ENCODE data around the gene MMP25.

MMP25 gene

DNA sequence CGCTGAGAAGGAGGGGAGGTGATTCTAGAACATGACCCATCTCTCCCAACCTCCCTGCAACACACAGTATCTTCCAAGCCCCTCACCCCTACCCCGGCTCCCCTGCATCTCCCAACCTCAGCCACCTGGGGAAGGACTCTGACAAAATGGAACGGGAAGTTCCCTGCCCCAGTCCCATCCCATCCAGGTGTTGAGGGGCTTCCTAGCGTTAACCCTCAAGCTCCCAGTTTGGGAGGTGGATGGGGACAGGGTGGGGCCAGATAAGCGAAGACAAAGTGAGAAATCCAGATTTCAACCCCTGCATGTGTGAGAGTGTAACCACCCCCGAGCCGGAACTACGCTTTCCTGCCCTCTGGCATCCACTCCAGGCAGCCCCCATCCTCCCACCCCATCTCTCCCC, 50.9 kb downstream of the MMP25 start:
- no peak overlapping the region for H3K4me3 ChIP-seq (ENCODE audit: insufficient read depth, low read length, poor library complexity, severe bottlenecking)
- H3K79me2 ChIP-seq (ENCODE audit: insufficient read depth, low read length) = no peaks in the 10 kb centered on the region
- no peaks in the 10 kb centered on the region for H3K9me3 ChIP-seq (ENCODE audit: insufficient read depth, low read length)
- no peaks in the 10 kb centered on the region for H3K36me3 ChIP-seq (ENCODE audit: low read length)
- no peak overlapping the region for H2AFZ ChIP-seq (ENCODE audit: low read depth, low read length, severe bottlenecking)
- H3K4me2 ChIP-seq (ENCODE audit: low read depth, low read length, poor library complexity, severe bottlenecking) = no peak overlapping the region
- peaks cover 5% of the 10 kb centered on the region; the same call in 1 of the 2 replicates for H3F3A ChIP-seq (ENCODE audit: insufficient read depth)
- no peak overlapping the region for H3K27ac ChIP-seq (ENCODE audit: low read depth, low read length)
- H3K27me3 ChIP-seq (ENCODE audit: low read length) = no peaks in the 10 kb centered on the region
- no peaks in the 10 kb centered on the region for H4K20me1 ChIP-seq (ENCODE audit: low read depth, low read length)
- H3K9ac ChIP-seq (ENCODE audit: low read length) = no peak overlapping the region
- TF ChIP-seq, protein P1, sequence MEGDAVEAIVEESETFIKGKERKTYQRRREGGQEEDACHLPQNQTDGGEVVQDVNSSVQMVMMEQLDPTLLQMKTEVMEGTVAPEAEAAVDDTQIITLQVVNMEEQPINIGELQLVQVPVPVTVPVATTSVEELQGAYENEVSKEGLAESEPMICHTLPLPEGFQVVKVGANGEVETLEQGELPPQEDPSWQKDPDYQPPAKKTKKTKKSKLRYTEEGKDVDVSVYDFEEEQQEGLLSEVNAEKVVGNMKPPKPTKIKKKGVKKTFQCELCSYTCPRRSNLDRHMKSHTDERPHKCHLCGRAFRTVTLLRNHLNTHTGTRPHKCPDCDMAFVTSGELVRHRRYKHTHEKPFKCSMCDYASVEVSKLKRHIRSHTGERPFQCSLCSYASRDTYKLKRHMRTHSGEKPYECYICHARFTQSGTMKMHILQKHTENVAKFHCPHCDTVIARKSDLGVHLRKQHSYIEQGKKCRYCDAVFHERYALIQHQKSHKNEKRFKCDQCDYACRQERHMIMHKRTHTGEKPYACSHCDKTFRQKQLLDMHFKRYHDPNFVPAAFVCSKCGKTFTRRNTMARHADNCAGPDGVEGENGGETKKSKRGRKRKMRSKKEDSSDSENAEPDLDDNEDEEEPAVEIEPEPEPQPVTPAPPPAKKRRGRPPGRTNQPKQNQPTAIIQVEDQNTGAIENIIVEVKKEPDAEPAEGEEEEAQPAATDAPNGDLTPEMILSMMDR (IDR thresholded peaks at IDR 0.05; ENCODE audit: insufficient read depth, low read length, poor library complexity, severe bottlenecking) = no peak
- TF ChIP-seq EZH2phosphoT487 (conservative IDR thresholded peaks at IDR 0.05; ENCODE audit: low read length) = no peak
- no peaks in the 10 kb centered on the region for H3K9me2 ChIP-seq (replicated peaks; ENCODE audit: insufficient read depth, low read length)

DNA sequence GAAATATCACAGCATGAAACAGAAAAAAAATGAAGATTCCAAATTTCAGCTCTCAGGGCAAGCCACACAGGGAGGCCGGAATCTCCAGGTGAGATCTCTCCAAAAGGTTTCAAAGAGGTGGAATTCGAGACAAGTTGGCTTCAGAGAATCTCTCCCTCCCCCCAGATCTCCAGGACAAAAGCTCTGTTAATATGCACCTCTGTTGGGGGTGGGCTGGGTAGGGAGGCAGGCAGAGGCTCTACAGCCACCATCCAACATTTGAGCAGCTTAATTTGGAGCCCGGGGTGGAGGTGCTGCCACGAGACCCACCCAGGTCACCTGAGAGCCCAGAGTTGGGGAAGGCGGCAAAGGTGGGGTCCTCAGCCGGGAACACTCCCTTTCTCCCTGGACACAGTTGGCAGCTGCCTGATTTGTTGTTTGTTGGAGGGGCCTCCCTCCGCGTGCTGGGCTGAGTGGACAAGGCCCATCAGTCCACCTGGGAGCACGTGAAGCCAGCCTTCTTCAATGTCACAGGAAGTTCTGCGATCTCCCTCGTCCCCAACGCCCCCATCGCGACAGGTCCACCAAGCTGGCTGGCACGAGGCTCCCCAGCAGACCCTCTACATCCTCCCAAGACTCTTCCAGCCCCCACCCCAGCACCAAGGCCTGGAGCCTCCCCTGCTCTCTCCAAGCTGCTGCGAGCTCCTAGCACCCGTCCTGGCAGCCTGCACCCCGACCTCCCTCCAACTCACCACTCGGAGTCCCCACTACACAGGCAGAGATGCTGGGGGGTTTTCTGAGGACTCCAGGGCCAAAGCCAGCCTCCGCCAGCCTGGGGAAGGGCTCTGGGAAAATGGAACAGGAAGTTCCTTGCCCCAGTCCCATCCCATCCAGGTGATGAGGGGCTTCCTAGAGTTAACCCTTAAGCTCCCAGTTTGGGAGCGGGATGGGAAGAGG, 52.4 kb downstream of the MMP25 start, which contains the start of gene ZSCAN10:
ZSCAN10 (minus strand) TSS at position 836 of the 936 bp plus-strand sequence. CDS start 6,357 bp downstream, outside the sequence.
- H3F3A ChIP-seq (ENCODE audit: insufficient read depth) = peaks cover 5% of the 10 kb centered on the region; the same call in 1 of the 2 replicates
- TF ChIP-seq, protein P1 (IDR thresholded peaks at IDR 0.05; ENCODE audit: insufficient read depth, low read length, poor library complexity, severe bottlenecking) = no peak
- TF ChIP-seq EZH2phosphoT487 (conservative IDR thresholded peaks at IDR 0.05; ENCODE audit: low read length) = no peak
- no peak within 1 kb of the TSS for H2AFZ ChIP-seq (ENCODE audit: low read depth, low read length, severe bottlenecking)
- no peaks in the 10 kb centered on the region for H3K79me2 ChIP-seq (ENCODE audit: insufficient read depth, low read length)
- H3K36me3 ChIP-seq (ENCODE audit: low read length) = no peaks in the 10 kb centered on the region
- H3K4me2 ChIP-seq (ENCODE audit: low read depth, low read length, poor library complexity, severe bottlenecking) = no peak within 1 kb of the TSS
- no peaks in the 10 kb centered on the region for H4K20me1 ChIP-seq (ENCODE audit: low read depth, low read length)
- H3K9me3 ChIP-seq (ENCODE audit: insufficient read depth, low read length) = no peaks in the 10 kb centered on the region
- H3K27ac ChIP-seq (ENCODE audit: low read depth, low read length) = no peak within 1 kb of the TSS
- H3K9me2 ChIP-seq (replicated peaks; ENCODE audit: insufficient read depth, low read length) = no peaks in the 10 kb centered on the region
- H3K27me3 ChIP-seq (ENCODE audit: low read length) = no peaks in the 10 kb centered on the region
- no peak within 1 kb of the TSS for H3K4me3 ChIP-seq (ENCODE audit: insufficient read depth, low read length, poor library complexity, severe bottlenecking)
- no peak within 1 kb of the TSS for H3K9ac ChIP-seq (ENCODE audit: low read length)

DNA sequence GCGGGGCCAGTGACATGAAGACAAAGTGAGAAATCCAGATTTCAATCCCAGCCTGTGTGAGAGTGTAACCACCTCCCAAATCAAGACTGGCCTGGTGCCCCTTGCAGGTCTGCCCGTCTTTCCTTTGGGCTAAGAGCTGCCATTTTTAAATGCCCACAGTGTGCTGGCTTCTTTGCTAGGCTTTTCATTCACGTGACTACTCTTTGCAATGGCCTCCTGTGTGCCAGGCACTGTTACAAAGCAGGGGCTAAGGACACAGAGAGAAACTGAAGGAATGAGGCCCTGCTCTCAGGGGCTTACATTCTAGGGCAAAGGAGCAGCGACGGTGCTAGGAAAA, 53.0 kb downstream of the MMP25 start:
- Histone ChIP-seq H3F3A (ENCODE audit: insufficient read depth) (peaks cover 5% of the 10 kb centered on the region; the same call in 1 of the 2 replicates), H3K36me3 (ENCODE audit: low read length) (no peaks in the 10 kb centered on the region), H3K79me2 (ENCODE audit: insufficient read depth, low read length) (no peaks in the 10 kb centered on the region), H3K9me2 (replicated peaks; ENCODE audit: insufficient read depth, low read length) (no peaks in the 10 kb centered on the region), H3K9ac (ENCODE audit: low read length) (no peak overlapping the region), H3K27me3 (ENCODE audit: low read length) (no peaks in the 10 kb centered on the region), H3K4me2 (ENCODE audit: low read depth, low read length, poor library complexity, severe bottlenecking) (no peak overlapping the region), H2AFZ (ENCODE audit: low read depth, low read length, severe bottlenecking) (no peak overlapping the region), H3K27ac (ENCODE audit: low read depth, low read length) (no peak overlapping the region), H3K4me3 (ENCODE audit: insufficient read depth, low read length, poor library complexity, severe bottlenecking) (no peak overlapping the region), H3K9me3 (ENCODE audit: insufficient read depth, low read length) (no peaks in the 10 kb centered on the region), H4K20me1 (ENCODE audit: low read depth, low read length) (no peaks in the 10 kb centered on the region)
- TF ChIP-seq, protein P1 (IDR thresholded peaks at IDR 0.05; ENCODE audit: insufficient read depth, low read length, poor library complexity, severe bottlenecking) = no peak
- no peak for TF ChIP-seq EZH2phosphoT487 (conservative IDR thresholded peaks at IDR 0.05; ENCODE audit: low read length)
